AG09309 (cell line): ENCODE measurements around the gene PTGER1.

ENCODE experiments used
- DNase-seq: peaks from one replicate; pipeline ENCODE4 v3.0.0-alpha.2; 2010; ENCODE audit warnings: low read depth
- H3K4me3 ChIP-seq: 2 replicates; pipeline ENCODE4 v1.5.1; 2011; ENCODE audit warnings: mild to moderate bottlenecking, low read depth, low read length, moderate library complexity; ENCODE audit not compliant: control insufficient read depth
- CTCF ChIP-seq: IDR thresholded peaks from 2 replicates; pipeline ENCODE4 v1.5.1; 2011; ENCODE audit warnings: mild to moderate bottlenecking, low read depth, low read length, inconsistent platforms; ENCODE audit not compliant: insufficient read depth, control insufficient read depth; ENCODE audit errors: missing control alignments

PTGER1 gene

GRCh38 chr19:14440049-14440448 is 35.1 kb downstream of the PTGER1 start:
- no peak for DNase-seq
- no peak overlapping the region for H3K4me3 ChIP-seq

GRCh38 chr19:14439014-14439413 is 36.1 kb downstream of the PTGER1 start:
- no peak for TF ChIP-seq CTCF
- no peak overlapping the region for H3K4me3 ChIP-seq
- no peak for DNase-seq

More at GRCh38 chr19:14440049-14440448, 35.1 kb downstream of the PTGER1 start:
- TF ChIP-seq CTCF: no peak

DNA sequence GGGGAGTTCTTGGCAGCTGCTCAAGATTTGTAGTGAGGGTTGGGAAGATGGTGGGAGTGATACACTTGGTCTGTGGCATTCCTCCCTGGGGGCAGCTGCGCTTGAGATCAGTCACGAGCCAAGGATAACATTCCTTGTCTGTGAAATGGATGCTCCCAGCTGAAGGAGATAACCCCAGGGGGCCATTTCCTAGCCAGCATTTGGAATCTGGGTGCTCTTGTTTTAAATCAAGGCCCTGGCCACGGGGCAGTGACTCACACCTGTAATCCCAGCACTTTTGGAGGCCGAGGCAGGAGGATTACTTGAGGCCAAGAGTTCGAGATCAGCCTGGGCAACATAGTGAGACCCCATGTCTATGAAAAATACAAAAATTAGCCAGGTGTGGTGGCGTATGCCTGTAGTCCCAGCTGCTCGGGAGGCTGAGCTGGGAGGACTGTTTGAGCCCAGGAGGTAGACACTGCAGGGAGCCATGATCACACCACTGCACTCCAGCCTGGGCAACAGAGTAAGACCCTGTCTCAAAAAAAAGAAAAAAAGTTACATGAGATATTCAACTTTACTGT is 37.5 kb downstream of the PTGER1 start:
- H3K4me3 ChIP-seq: no peak overlapping the region
- DNase-seq: no peak
- no peak for TF ChIP-seq CTCF

DNA sequence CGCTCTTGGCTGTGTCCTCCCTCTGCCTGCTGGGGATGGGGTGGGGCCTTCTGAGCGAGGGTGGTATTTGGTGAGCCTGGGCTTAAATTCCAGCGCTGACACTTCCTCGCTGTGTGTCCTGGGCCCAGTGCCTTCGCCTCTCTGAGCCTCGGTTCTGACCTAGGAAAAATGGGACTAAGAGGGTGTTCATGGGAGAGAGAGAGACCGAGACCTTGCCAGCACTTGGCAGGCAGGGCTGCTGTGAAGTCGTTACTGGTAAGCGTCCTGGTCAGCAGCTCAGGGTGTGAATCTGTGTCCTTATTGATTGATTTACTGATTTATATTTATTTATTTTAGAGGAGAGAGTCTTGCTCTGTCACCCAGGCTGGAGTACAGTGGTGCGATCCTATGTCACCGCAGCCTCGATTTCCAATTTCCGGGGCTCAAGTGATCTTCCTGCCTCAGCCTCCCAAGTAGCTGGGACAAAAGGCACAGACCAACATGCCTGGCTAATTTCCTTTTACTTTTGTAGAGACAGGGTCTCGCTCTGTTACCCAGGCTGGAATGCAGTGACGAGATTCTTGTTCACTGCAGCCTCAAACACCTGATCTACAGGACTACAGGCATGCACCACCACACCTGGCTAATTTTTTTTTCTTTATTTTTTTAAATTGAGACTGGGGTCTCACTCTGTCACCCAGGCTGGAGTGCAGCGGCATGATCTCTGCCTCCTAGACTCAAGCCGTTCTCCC is 39.7 kb downstream of the PTGER1 start:
- no peak for DNase-seq
- TF ChIP-seq CTCF: no peak
- H3K4me3 ChIP-seq: no peak overlapping the region; the same call in none of the 2 replicates

- peak; percentile 5 for DNase-seq
- H3K4me3 ChIP-seq: peak overlapping the region; percentile 62
- TF ChIP-seq CTCF: no peak
Measured at GRCh38 chr19:14434543-14435319, 40.4 kb downstream of the PTGER1 start.

- DNase-seq: no peak
- H3K4me3 ChIP-seq: peak overlapping the region; percentile 62
- no peak for TF ChIP-seq CTCF
Measured at GRCh38 chr19:14433554-14434501, 41.3 kb downstream of the PTGER1 start.
